Stimulated activated CD8-positive, alpha-beta memory T cell treated with anti-CD3 and anti-CD28 coated beads, Interleukin-2, amount 100 ng/mL, for 48 hours (primary cell): ENCODE results near the gene CXXC5.

Source experiments
- DNase-seq, 2 donors: peaks; one replicate each; pipeline ENCODE4 v3.0.0-alpha.2; 2020; ENCODE audit warnings: low read depth in 2 of 2

Gene CXXC5

DNA sequence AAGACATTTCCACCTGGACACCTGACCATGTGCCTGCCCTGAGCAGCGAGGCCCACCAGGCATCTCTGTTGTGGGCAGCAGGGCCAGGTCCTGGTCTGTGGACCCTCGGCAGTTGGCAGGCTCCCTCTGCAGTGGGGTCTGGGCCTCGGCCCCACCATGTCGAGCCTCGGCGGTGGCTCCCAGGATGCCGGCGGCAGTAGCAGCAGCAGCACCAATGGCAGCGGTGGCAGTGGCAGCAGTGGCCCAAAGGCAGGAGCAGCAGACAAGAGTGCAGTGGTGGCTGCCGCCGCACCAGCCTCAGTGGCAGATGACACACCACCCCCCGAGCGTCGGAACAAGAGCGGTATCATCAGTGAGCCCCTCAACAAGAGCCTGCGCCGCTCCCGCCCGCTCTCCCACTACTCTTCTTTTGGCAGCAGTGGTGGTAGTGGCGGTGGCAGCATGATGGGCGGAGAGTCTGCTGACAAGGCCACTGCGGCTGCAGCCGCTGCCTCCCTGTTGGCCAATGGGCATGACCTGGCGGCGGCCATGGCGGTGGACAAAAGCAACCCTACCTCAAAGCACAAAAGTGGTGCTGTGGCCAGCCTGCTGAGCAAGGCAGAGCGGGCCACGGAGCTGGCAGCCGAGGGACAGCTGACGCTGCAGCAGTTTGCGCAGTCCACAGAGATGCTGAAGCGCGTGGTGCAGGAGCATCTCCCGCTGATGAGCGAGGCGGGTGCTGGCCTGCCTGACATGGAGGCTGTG is 32.4 kb downstream of the CXXC5 start:
- no peak for DNase-seq

DNA sequence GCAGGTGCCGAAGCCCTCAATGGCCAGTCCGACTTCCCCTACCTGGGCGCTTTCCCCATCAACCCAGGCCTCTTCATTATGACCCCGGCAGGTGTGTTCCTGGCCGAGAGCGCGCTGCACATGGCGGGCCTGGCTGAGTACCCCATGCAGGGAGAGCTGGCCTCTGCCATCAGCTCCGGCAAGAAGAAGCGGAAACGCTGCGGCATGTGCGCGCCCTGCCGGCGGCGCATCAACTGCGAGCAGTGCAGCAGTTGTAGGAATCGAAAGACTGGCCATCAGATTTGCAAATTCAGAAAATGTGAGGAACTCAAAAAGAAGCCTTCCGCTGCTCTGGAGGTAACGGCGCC is 32.9 kb downstream of the CXXC5 start:
- no peak for DNase-seq

GRCh38 chr5:139681466-139681865 is 33.3 kb downstream of the CXXC5 start:
- no peak for DNase-seq

DNA sequence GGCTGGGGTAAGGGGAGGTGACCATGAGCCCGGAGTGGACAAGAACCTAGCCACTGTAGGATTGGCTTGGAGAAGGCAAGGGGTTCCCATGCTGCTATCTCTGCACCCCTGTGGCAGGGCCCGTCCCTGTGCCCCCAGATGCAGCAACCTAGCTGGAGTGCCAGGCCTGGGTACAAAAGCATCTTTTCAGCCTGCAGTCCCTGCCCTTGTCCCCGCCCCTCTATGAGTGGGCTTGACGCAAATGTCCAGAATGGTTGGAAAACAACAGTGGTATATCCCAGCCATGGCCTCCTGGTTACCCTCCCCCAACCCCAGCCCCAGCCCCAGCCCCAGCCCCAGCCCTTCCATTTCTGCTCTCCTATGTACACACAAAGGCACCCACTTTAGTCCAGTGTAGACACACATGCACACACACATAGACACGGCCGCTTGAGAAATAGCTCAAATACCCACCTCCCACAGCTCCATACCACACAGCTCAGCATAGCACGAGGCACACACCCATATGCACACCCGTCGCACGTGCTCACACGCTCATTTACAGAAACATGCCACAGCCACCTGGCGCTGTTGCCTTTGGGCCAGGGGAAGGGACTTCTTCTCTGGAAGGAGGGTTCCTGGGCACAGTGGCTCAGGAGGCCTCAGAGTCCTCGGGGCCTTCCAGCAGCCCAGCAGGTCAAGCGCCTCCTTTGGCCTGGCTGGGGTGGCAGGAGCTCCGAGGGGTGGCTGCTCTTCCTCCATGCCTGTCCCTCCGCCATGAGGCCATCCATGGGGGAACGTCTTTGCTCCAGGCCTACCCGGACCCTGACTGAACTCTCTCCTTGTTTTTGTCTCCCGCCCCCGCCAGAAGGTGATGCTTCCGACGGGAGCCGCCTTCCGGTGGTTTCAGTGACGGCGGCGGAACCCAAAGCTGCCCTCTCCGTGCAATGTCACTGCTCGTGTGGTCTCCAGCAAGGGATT is 34.1 kb downstream of the CXXC5 start:
- no peak for DNase-seq

- DNase-seq: no peak
Observed at GRCh38 chr5:139683295-139684271, 35.4 kb downstream of the CXXC5 start.

DNA sequence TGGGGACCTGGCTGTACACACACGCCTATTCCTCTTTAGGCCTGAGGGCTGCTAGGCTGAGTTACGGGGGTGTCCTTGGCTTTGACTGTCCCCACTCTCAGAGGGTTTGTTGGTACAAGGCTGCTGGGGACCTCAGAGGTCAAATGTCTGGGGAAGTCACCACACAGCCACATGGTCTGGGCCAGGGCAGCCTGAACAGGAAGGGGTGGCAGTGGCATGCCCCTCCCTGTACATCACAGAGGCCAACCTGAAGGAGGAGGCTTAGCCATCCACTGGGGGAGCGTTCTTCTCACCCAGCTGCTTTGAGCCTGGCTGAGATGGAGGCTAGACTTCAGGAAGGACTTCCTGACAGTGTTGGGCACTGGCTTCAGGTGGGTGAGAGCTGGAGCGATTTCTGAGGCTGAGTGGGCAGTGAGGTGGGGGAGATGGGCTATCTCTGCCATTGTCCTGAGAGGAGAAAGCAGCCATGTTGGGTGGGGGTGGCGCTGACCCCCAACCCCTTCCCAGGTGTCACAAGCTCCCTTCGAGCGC is 36.3 kb downstream of the CXXC5 start:
- no peak for DNase-seq

DNA sequence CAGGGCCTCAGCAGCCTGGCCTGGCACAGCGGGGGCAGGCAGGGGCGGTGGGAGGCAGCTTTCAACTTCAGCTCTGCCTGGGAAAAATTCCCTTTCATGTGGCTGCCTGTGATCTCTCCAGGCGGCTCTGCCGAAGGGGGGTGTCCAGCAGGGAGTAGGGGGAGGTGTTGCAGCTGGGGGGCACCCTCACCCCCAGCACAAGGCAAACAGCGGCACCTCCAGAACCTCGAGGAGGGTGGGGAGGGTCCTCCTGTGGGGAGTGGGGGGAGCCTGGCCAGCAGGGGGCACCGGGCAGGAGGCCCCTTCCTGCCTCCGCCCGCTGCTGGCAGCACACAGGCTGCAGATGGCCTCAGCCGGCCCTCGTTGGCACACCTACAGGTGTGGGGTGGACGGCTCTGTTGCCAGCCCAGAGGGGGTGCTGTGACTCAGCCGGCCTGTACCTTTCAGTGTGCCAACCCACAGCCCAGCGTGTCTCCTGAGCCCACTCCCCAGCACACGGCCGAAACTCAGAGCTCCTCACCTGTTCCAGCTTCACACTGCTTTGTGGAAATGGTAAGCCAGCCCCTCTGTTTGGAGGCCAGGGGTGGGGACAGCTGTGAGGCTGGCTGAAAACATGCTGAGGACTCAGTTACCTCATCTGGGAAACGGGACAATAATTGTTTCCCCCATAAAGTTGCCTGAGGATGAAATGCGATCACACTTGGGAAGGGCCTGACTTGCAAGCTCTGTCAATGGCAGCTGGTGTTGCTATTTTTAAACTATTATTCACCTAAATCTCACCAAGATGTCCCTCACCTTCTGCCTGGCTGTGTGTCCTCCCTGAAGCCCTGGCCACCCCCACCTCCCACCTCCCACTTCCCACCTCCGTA is 37.0 kb downstream of the CXXC5 start:
- no peak for DNase-seq

DNA sequence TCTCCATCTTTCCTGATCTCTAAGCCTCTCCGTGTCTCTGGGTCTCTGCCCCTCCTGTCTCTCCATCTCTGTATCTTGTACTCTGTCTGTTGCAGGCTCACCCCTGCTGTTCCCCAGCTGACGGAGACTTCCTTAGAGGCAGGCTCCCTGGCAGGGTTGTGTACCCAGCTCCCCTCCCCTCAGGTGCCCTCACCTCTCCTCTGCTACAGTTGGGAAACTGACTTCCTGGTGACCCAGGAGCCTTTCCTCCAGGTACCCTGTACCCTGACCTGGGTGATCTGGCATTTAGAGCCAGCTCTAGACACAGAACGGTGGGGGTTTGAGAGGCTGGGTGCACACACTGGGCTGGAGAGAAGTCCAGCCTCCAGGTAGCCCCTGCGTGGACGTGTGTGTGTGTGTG is 37.7 kb downstream of the CXXC5 start:
- no peak for DNase-seq

DNA sequence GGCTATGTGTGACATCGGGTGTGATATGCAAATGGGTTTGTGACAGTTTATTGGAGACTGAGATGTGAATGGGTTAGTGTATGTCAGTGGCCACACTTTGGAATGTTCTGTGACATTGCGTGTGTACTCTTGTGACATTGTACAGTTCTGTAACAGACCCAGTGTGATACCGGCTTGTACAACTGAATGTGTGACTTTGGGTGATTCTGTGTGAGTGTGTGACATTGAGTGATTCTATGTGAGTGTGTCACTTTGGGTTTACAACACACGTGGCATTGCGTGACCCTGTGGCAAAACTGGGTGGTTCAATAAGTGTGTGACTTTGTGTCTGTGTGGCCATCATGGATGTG is 38.2 kb downstream of the CXXC5 start:
- DNase-seq: no peak

GRCh38 chr5:139686706-139687441 is 38.7 kb downstream of the CXXC5 start:
- DNase-seq: no peak

GRCh38 chr5:139687656-139688055 is 39.5 kb downstream of the CXXC5 start:
- DNase-seq: no peak

- no peak for DNase-seq
Observed at GRCh38 chr5:139688088-139688702, 40.0 kb downstream of the CXXC5 start.

- no peak for DNase-seq
Observed at GRCh38 chr5:139688751-139689372, 40.7 kb downstream of the CXXC5 start.

DNA sequence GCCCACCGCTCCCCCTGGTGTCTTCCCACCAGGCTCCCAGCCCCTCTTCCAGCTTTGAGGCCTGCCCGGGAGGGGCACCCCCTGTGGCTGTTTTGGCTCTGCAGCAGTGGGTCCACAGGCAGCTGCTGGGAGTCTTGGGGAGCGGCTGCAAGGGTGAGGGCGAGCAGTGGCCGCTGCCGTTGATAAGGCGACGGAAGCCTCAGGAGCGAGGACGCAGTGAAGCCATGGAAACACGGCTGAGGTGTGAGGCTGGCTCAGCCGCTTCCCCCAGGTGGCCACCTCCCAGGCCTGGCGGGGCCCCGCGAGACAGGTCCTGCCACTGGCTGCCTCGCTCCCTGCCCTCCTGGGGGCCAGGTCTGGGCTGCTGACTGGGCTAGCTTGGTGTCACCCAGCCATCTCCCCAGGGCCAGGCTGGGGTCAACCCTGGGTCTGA is 41.5 kb downstream of the CXXC5 start:
- DNase-seq: no peak

GRCh38 chr5:139690064-139690802 is 42.1 kb downstream of the CXXC5 start:
- no peak for DNase-seq

- DNase-seq: no peak
Observed at GRCh38 chr5:139690803-139691629, 42.9 kb downstream of the CXXC5 start.

- DNase-seq: no peak
Observed at GRCh38 chr5:139692148-139692547, 44.0 kb downstream of the CXXC5 start.
